ENCODE results near the gene RAD51B. TPM values are rescaled to one million over a fixed set of nuclear protein-coding genes. Genes with fewer than 3 reads are reported as not detected.

The RAD51B gene
- total and polyA plus RNA-seq, 4 donors, result 2.5 to 95.0 (median 9.6) TPM

GRCh38 chr14:67955261-67955660 is 135.7 kb downstream of the RAD51B start:
- no peak for TF ChIP-seq CTCF (IDR thresholded peaks at IDR 0.05; ENCODE audit: control extremely low read depth, extremely low read depth)
- Histone ChIP-seq H3K9me3 (ENCODE audit: control insufficient read depth in 4 of 4, insufficient read depth in 3 of 4, low read length in 3 of 4) (peaks cover 0 to 3% (median 0%) of the 10 kb centered on the region in 4 donors), H3K36me3 (ENCODE audit: control insufficient read depth in 4 of 4, insufficient read depth in 4 of 4, low read length in 4 of 4) (peaks cover 0 to under 1% (median 0%) of the 10 kb centered on the region in 4 donors), H3K4me3 (no peak overlapping the region), H3K4me1 (ENCODE audit: control insufficient read depth in 5 of 5, insufficient read depth in 5 of 5, low read length in 5 of 5) (peaks cover 0 to 55% (median 0%) of the 10 kb centered on the region in 5 donors), H3K27ac (ENCODE audit: low read depth in 1 of 2, low read length in 1 of 2) (no peak overlapping the region), H3K9ac (ENCODE audit: insufficient read depth in 1 of 2, low read length in 2 of 2) (no peak overlapping the region), H3K27me3 (ENCODE audit: control insufficient read depth in 3 of 3, insufficient read depth in 3 of 3, low read length in 2 of 3) (no peaks in the 10 kb centered on the region)
- ATAC-seq (ENCODE audit: insufficient read depth, low FRiP score) (no peak), DNase-seq (no peak)

GRCh38 chr14:67957946-67958345 is 138.4 kb downstream of the RAD51B start:
- Histone ChIP-seq H3K9me3 (ENCODE audit: control insufficient read depth in 4 of 4, insufficient read depth in 3 of 4, low read length in 3 of 4) (no peaks in the 10 kb centered on the region), H3K4me3 (no peak overlapping the region), H3K36me3 (ENCODE audit: control insufficient read depth in 4 of 4, insufficient read depth in 4 of 4, low read length in 4 of 4) (no peaks in the 10 kb centered on the region), H3K4me1 (ENCODE audit: control insufficient read depth in 5 of 5, insufficient read depth in 5 of 5, low read length in 5 of 5) (peaks cover 0 to 60% (median 8%) of the 10 kb centered on the region in 5 donors), H3K27ac (ENCODE audit: low read depth in 1 of 2, low read length in 1 of 2) (no peak overlapping the region), H3K9ac (ENCODE audit: insufficient read depth in 1 of 2, low read length in 2 of 2) (no peak overlapping the region), H3K27me3 (ENCODE audit: control insufficient read depth in 3 of 3, insufficient read depth in 3 of 3, low read length in 2 of 3) (no peaks in the 10 kb centered on the region)
- ATAC-seq (ENCODE audit: insufficient read depth, low FRiP score) (no peak), DNase-seq (peak; percentile 68 to 97 (median 95))
- WGBS, 2 donors, result 66 to 73% methylated on average over 3 of the region's 3 CpGs
- no peak for TF ChIP-seq CTCF (IDR thresholded peaks at IDR 0.05; ENCODE audit: control extremely low read depth, extremely low read depth)

GRCh38 chr14:67961676-67962075 is 142.1 kb downstream of the RAD51B start:
- H3K27me3 ChIP-seq (ENCODE audit: control insufficient read depth in 3 of 3, insufficient read depth in 3 of 3, low read length in 2 of 3), result no peaks in the 10 kb centered on the region
- H3K9ac ChIP-seq (ENCODE audit: insufficient read depth in 1 of 2, low read length in 2 of 2), result no peak overlapping the region
- H3K36me3 ChIP-seq (ENCODE audit: control insufficient read depth in 4 of 4, insufficient read depth in 4 of 4, low read length in 4 of 4), result no peaks in the 10 kb centered on the region
- no peak overlapping the region for H3K27ac ChIP-seq (ENCODE audit: low read depth in 1 of 2, low read length in 1 of 2)
- DNase-seq, result no peak
- no peak overlapping the region for H3K4me3 ChIP-seq
- 85 to 87% methylated on average over 2 of the region's 2 CpGs for WGBS, 2 donors
- peaks cover 0 to 75% (median 8%) of the 10 kb centered on the region in 5 donors for H3K4me1 ChIP-seq (ENCODE audit: control insufficient read depth in 5 of 5, insufficient read depth in 5 of 5, low read length in 5 of 5)
- no peak for TF ChIP-seq CTCF (IDR thresholded peaks at IDR 0.05; ENCODE audit: control extremely low read depth, extremely low read depth)
- no peaks in the 10 kb centered on the region for H3K9me3 ChIP-seq (ENCODE audit: control insufficient read depth in 4 of 4, insufficient read depth in 3 of 4, low read length in 3 of 4)
- no peak for ATAC-seq (ENCODE audit: insufficient read depth, low FRiP score)

- no peaks in the 10 kb centered on the region for H3K36me3 ChIP-seq (ENCODE audit: control insufficient read depth in 4 of 4, insufficient read depth in 4 of 4, low read length in 4 of 4)
- no peak for DNase-seq
- WGBS, 2 donors, result 21 to 24% methylated on average over 2 of the region's 2 CpGs
- no peaks in the 10 kb centered on the region for H3K27me3 ChIP-seq (ENCODE audit: control insufficient read depth in 3 of 3, insufficient read depth in 3 of 3, low read length in 2 of 3)
- no peak overlapping the region for H3K9ac ChIP-seq (ENCODE audit: insufficient read depth in 1 of 2, low read length in 2 of 2)
- no peak overlapping the region for H3K27ac ChIP-seq (ENCODE audit: low read depth in 1 of 2, low read length in 1 of 2)
- TF ChIP-seq CTCF (IDR thresholded peaks at IDR 0.05; ENCODE audit: control extremely low read depth, extremely low read depth), result no peak
- ATAC-seq (ENCODE audit: insufficient read depth, low FRiP score), result no peak
- no peaks in the 10 kb centered on the region for H3K9me3 ChIP-seq (ENCODE audit: control insufficient read depth in 4 of 4, insufficient read depth in 3 of 4, low read length in 3 of 4)
- peaks cover 0 to 73% (median 8%) of the 10 kb centered on the region in 5 donors for H3K4me1 ChIP-seq (ENCODE audit: control insufficient read depth in 5 of 5, insufficient read depth in 5 of 5, low read length in 5 of 5)
- H3K4me3 ChIP-seq, result no peak overlapping the region
Measured at GRCh38 chr14:67962215-67962644, 142.7 kb downstream of the RAD51B start.
